ENCODE results near the gene CCDC50. TPM values are rescaled to one million over a fixed set of nuclear protein-coding genes. Genes with fewer than 3 reads are reported as not detected.

CCDC50 gene
- total RNA-seq, 1 experiment from 2014 or later, result 77.2 TPM

GRCh38 chr3:191430103-191430502 lies 100.9 kb downstream of the CCDC50 start:
- TF ChIP-seq, protein P1, sequence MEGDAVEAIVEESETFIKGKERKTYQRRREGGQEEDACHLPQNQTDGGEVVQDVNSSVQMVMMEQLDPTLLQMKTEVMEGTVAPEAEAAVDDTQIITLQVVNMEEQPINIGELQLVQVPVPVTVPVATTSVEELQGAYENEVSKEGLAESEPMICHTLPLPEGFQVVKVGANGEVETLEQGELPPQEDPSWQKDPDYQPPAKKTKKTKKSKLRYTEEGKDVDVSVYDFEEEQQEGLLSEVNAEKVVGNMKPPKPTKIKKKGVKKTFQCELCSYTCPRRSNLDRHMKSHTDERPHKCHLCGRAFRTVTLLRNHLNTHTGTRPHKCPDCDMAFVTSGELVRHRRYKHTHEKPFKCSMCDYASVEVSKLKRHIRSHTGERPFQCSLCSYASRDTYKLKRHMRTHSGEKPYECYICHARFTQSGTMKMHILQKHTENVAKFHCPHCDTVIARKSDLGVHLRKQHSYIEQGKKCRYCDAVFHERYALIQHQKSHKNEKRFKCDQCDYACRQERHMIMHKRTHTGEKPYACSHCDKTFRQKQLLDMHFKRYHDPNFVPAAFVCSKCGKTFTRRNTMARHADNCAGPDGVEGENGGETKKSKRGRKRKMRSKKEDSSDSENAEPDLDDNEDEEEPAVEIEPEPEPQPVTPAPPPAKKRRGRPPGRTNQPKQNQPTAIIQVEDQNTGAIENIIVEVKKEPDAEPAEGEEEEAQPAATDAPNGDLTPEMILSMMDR (conservative IDR thresholded peaks at IDR 0.05; ENCODE audit: low read depth, low read length), result no peak
- no peak for TF ChIP-seq EZH2 (IDR thresholded peaks at IDR 0.05; ENCODE audit: borderline replicate concordance, low read depth, low read length, poor library complexity, severe bottlenecking)
- no peaks in the 10 kb centered on the region for H3K9me3 ChIP-seq (ENCODE audit: low read depth, low read length, poor library complexity, severe bottlenecking)
- H3K4me3 ChIP-seq (ENCODE audit: low read depth, low read length, poor library complexity, severe bottlenecking), result no peak overlapping the region
- BruUV-seq (replicated peaks), result no TSS peak
- H3K36me3 ChIP-seq (ENCODE audit: insufficient read depth, low read length, poor library complexity, severe bottlenecking), result no peaks in the 10 kb centered on the region
- ChIA-PET POLR2A (ENCODE audit: low non-redundant PET) (no interaction called here), CTCF (no interaction called here)
- H3K27ac ChIP-seq (ENCODE audit: low read depth, low read length, poor library complexity, severe bottlenecking), result no peak overlapping the region
- H3K27me3 ChIP-seq (replicated peaks; ENCODE audit: insufficient read depth, low read depth, low read length, poor library complexity), result no peaks in the 10 kb centered on the region
- intact Hi-C loops (cut with micrococcal nuclease; ENCODE audit: unreplicated experiment), result no loop called here
- no peaks in the 10 kb centered on the region for H3K4me1 ChIP-seq (ENCODE audit: insufficient read depth, low read length, poor library complexity, severe bottlenecking)
- DNase-seq (ENCODE audit: low spot score), result no peak

GRCh38 chr3:191431160-191431822 lies 102.1 kb downstream of the CCDC50 start:
- H3K27ac ChIP-seq (ENCODE audit: low read depth, low read length, poor library complexity, severe bottlenecking), result no peak overlapping the region
- no TSS peak for BruUV-seq (replicated peaks)
- H3K27me3 ChIP-seq (replicated peaks; ENCODE audit: insufficient read depth, low read depth, low read length, poor library complexity), result no peaks in the 10 kb centered on the region
- ChIA-PET CTCF (no interaction called here), POLR2A (ENCODE audit: low non-redundant PET) (no interaction called here)
- no peaks in the 10 kb centered on the region for H3K9me3 ChIP-seq (ENCODE audit: low read depth, low read length, poor library complexity, severe bottlenecking)
- DNase-seq (ENCODE audit: low spot score), result no peak
- TF ChIP-seq, protein P1 (conservative IDR thresholded peaks at IDR 0.05; ENCODE audit: low read depth, low read length), result no peak
- TF ChIP-seq EZH2 (IDR thresholded peaks at IDR 0.05; ENCODE audit: borderline replicate concordance, low read depth, low read length, poor library complexity, severe bottlenecking), result no peak
- H3K4me1 ChIP-seq (ENCODE audit: insufficient read depth, low read length, poor library complexity, severe bottlenecking), result no peaks in the 10 kb centered on the region
- no peaks in the 10 kb centered on the region for H3K36me3 ChIP-seq (ENCODE audit: insufficient read depth, low read length, poor library complexity, severe bottlenecking)
- intact Hi-C loops (cut with micrococcal nuclease; ENCODE audit: unreplicated experiment), result no loop called here
- no peak overlapping the region for H3K4me3 ChIP-seq (ENCODE audit: low read depth, low read length, poor library complexity, severe bottlenecking)

- ChIA-PET POLR2A (ENCODE audit: low non-redundant PET) (no interaction called here), CTCF (no interaction called here)
- Histone ChIP-seq H3K4me1 (ENCODE audit: insufficient read depth, low read length, poor library complexity, severe bottlenecking) (no peaks in the 10 kb centered on the region), H3K27me3 (replicated peaks; ENCODE audit: insufficient read depth, low read depth, low read length, poor library complexity) (no peaks in the 10 kb centered on the region), H3K4me3 (ENCODE audit: low read depth, low read length, poor library complexity, severe bottlenecking) (no peak overlapping the region), H3K9me3 (ENCODE audit: low read depth, low read length, poor library complexity, severe bottlenecking) (no peaks in the 10 kb centered on the region), H3K27ac (ENCODE audit: low read depth, low read length, poor library complexity, severe bottlenecking) (no peak overlapping the region), H3K36me3 (ENCODE audit: insufficient read depth, low read length, poor library complexity, severe bottlenecking) (no peaks in the 10 kb centered on the region)
- DNase-seq (ENCODE audit: low spot score), result no peak
- intact Hi-C loops (cut with micrococcal nuclease; ENCODE audit: unreplicated experiment), result no loop called here
- BruUV-seq (replicated peaks), result no TSS peak
- TF ChIP-seq, protein P1 (conservative IDR thresholded peaks at IDR 0.05; ENCODE audit: low read depth, low read length), result no peak
- TF ChIP-seq EZH2 (IDR thresholded peaks at IDR 0.05; ENCODE audit: borderline replicate concordance, low read depth, low read length, poor library complexity, severe bottlenecking), result no peak
Measured at GRCh38 chr3:191432162-191432561, 103.0 kb downstream of the CCDC50 start.
